ENCODE data around the gene TRPC1. TPM values are rescaled to one million over a fixed set of nuclear protein-coding genes. Genes with fewer than 3 reads are reported as not detected.

The TRPC1 gene
- polyA plus RNA-seq, 2 of the 4 experiments (the other 2 are of a cell fraction): 10.3 to 32.2 TPM

DNA sequence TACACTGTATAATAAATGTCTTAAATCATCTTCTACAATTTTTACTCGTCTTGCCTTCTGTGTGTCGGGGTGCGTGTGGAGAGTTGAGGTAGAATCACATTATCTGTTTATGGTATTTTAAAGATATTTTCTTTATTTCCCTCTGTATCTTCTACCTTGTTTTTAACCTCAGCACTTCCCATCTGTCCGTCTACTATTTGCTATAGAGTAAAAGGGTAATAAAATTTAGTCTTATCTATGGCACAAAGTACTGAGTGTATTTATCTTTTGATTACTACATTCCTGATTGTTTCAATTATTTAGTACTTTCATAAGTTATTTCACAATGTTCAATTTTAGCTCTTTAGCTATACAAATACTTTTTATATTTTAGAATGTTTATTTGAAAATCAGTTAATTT lies 62.2 kb downstream of the TRPC1 start:
- DNase-seq (ENCODE audit: low read depth in 1 of 2, low spot score in 1 of 2) (no peak), ATAC-seq (no peak), FAIRE-seq (no peak)
- WGBS (ENCODE audit: missing lambda C conversion rate): 91% methylated on average over 4 of the region's 4 CpGs
- peaks cover 7% of the 10 kb centered on the region; the same call in 2 of the 3 replicates for H3K4me1 ChIP-seq
- no peak overlapping the region for H3K27ac ChIP-seq
- no peak overlapping the region for H3K4me3 ChIP-seq
- no peaks in the 10 kb centered on the region for H3K9me3 ChIP-seq
- ChIA-PET POLR2A (no interaction called here), CTCF (no interaction called here)
- no peak for TF ChIP-seq POLR2AphosphoS2 (conservative IDR thresholded peaks at IDR 0.05; ENCODE audit: low read length)
- no peak for TF ChIP-seq NPAS2 (CRISPR knock-in tag; IDR thresholded peaks at IDR 0.05; ENCODE audit: borderline replicate concordance)
- TF ChIP-seq JUN (IDR thresholded peaks at IDR 0.05): no peak
- TF ChIP-seq, protein P1, sequence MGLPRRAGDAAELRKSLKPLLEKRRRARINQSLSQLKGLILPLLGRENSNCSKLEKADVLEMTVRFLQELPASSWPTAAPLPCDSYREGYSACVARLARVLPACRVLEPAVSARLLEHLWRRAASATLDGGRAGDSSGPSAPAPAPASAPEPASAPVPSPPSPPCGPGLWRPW (IDR thresholded peaks at IDR 0.05): no peak
- TF ChIP-seq RCOR1 (IDR thresholded peaks at IDR 0.05; ENCODE audit: low read depth, low read length): no peak
- TF ChIP-seq KDM1A (IDR thresholded peaks at IDR 0.05; ENCODE audit: low read depth): no peak
- H3K4me2 ChIP-seq: no peak overlapping the region

DNA sequence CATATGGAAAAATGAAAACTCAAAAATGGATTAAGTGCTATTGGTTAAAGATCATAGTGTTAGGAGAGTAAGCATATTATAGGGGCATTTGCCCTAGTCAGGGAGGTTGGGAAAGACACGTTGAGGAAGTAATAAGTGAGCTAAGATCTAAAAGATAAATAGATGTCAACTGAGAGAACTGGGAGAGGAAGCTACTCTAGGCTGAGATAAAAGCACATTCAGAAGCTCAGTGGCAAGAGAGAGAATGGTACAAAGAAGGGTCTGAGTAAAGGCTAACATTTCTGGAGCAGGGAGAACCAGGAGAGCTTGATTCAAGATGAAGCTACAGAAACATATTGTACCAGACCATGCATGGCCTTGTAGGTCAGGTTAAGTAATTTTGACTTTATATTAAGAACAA lies 63.9 kb downstream of the TRPC1 start:
- TF ChIP-seq CBX2 (IDR thresholded peaks at IDR 0.05; ENCODE audit: borderline replicate concordance, low read depth): no peak
- no peak for TF ChIP-seq MAZ (IDR thresholded peaks at IDR 0.05; ENCODE audit: borderline replicate concordance, low read depth, low read length)
- no peak for TF ChIP-seq EHMT2 (IDR thresholded peaks at IDR 0.05; ENCODE audit: low read depth)
- TF ChIP-seq, protein P1 (IDR thresholded peaks at IDR 0.05): no peak
- no peak for TF ChIP-seq RAD21 (conservative IDR thresholded peaks at IDR 0.05 in 1 of 2, IDR thresholded peaks at IDR 0.05 in 1 of 2)
- no peak for TF ChIP-seq HOXA7 (CRISPR knock-in tag; IDR thresholded peaks at IDR 0.05)
- no peak for TF ChIP-seq POLR2AphosphoS2 (conservative IDR thresholded peaks at IDR 0.05; ENCODE audit: low read length)
- TF ChIP-seq CHD4 (IDR thresholded peaks at IDR 0.05; ENCODE audit: borderline replicate concordance): no peak
- TF ChIP-seq SREBF2 (IDR thresholded peaks at IDR 0.05): no peak
- TF ChIP-seq, protein P2, sequence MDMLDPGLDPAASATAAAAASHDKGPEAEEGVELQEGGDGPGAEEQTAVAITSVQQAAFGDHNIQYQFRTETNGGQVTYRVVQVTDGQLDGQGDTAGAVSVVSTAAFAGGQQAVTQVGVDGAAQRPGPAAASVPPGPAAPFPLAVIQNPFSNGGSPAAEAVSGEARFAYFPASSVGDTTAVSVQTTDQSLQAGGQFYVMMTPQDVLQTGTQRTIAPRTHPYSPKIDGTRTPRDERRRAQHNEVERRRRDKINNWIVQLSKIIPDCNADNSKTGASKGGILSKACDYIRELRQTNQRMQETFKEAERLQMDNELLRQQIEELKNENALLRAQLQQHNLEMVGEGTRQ (IDR thresholded peaks at IDR 0.05): no peak
- no peak for TF ChIP-seq ZNF302 (CRISPR knock-in tag; IDR thresholded peaks at IDR 0.05)
- TF ChIP-seq NPAS2 (CRISPR knock-in tag; IDR thresholded peaks at IDR 0.05; ENCODE audit: borderline replicate concordance): no peak
- TF ChIP-seq TP53 (CRISPR knock-in tag; IDR thresholded peaks at IDR 0.05): no peak
- TF ChIP-seq, protein P3, sequence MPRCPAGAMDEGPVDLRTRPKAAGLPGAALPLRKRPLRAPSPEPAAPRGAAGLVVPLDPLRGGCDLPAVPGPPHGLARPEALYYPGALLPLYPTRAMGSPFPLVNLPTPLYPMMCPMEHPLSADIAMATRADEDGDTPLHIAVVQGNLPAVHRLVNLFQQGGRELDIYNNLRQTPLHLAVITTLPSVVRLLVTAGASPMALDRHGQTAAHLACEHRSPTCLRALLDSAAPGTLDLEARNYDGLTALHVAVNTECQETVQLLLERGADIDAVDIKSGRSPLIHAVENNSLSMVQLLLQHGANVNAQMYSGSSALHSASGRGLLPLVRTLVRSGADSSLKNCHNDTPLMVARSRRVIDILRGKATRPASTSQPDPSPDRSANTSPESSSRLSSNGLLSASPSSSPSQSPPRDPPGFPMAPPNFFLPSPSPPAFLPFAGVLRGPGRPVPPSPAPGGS (IDR thresholded peaks at IDR 0.05): no peak
- TF ChIP-seq, protein P4, sequence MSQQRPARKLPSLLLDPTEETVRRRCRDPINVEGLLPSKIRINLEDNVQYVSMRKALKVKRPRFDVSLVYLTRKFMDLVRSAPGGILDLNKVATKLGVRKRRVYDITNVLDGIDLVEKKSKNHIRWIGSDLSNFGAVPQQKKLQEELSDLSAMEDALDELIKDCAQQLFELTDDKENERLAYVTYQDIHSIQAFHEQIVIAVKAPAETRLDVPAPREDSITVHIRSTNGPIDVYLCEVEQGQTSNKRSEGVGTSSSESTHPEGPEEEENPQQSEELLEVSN (IDR thresholded peaks at IDR 0.05; ENCODE audit: borderline replicate concordance, low read depth): no peak
- no peak for TF ChIP-seq NR3C1 (IDR thresholded peaks at IDR 0.05)
- no peak for TF ChIP-seq KDM1A (IDR thresholded peaks at IDR 0.05; ENCODE audit: low read depth)
- no peak for TF ChIP-seq ZC3H11A (IDR thresholded peaks at IDR 0.05)
- TF ChIP-seq EHF (CRISPR knock-in tag; IDR thresholded peaks at IDR 0.05): no peak
- TF ChIP-seq FOSL2 (IDR thresholded peaks at IDR 0.05): no peak
- no peak for TF ChIP-seq FOSL2 (CRISPR knock-in tag; IDR thresholded peaks at IDR 0.05)
- Histone ChIP-seq H3K4me2 (no peak overlapping the region), H3K4me1 (peaks cover 12% of the 10 kb centered on the region; the same call in 2 of the 3 replicates), H3K9me3 (no peaks in the 10 kb centered on the region), H3K4me3 (no peak overlapping the region), H3K27ac (no peak overlapping the region)
- FAIRE-seq (no peak), DNase-seq (ENCODE audit: low read depth in 1 of 2, low spot score in 1 of 2) (no peak), ATAC-seq (no peak)
- ChIA-PET CTCF (interaction anchor here (0.7 to 2.1 kb wide), 4 partner anchors 24 to 201 kb away, joined by 3 to 8 read pairs (median 3); no protein-coding TSS in a partner anchor), POLR2A (no interaction called here)
- 85% methylated on average over 1 of the region's 1 CpG for WGBS (ENCODE audit: missing lambda C conversion rate)

Measured in A549 (cell line).